Glutamatergic neuron (in vitro differentiated cells): ENCODE measurements around the gene GREB1. TPM values are rescaled to one million over a fixed set of nuclear protein-coding genes. Genes with fewer than 3 reads are reported as not detected.

Experiments
- DNase-seq: peaks from one replicate; pipeline ENCODE4 v3.0.0; 2022
- H3K27ac Mint-ChIP-seq: one replicate; pipeline ENCODE4 v1.8.0; 2020; ENCODE audit warnings: mild to moderate bottlenecking, mixed read lengths, inconsistent platforms; ENCODE audit not compliant: unreplicated experiment
- H3K27me3 Mint-ChIP-seq: one replicate; pipeline ENCODE4 v1.8.0; 2020; ENCODE audit warnings: mild to moderate bottlenecking, moderate library complexity, mixed read lengths, inconsistent platforms; ENCODE audit not compliant: unreplicated experiment
- H3K36me3 Mint-ChIP-seq: one replicate; pipeline ENCODE4 v1.8.0; 2020; ENCODE audit warnings: mild to moderate bottlenecking, mixed read lengths, inconsistent platforms; ENCODE audit not compliant: unreplicated experiment
- H3K4me1 Mint-ChIP-seq: one replicate; pipeline ENCODE4 v1.8.0; 2020; ENCODE audit warnings: mild to moderate bottlenecking, low read depth, mixed read lengths, inconsistent platforms; ENCODE audit not compliant: unreplicated experiment
- H3K4me3 Mint-ChIP-seq: one replicate; pipeline ENCODE4 v1.8.0; 2020; ENCODE audit warnings: mild to moderate bottlenecking, mixed read lengths, inconsistent platforms; ENCODE audit not compliant: unreplicated experiment
- H3K9me3 Mint-ChIP-seq: one replicate; pipeline ENCODE4 v1.8.0; 2020; ENCODE audit warnings: mild to moderate bottlenecking, moderate library complexity, mixed read lengths, inconsistent platforms; ENCODE audit not compliant: unreplicated experiment
- total RNA-seq: library from RNA; stranded (reverse); fragmentation: NEBNext Ultra II Directional; extraction: Animal tissue kit (Norgen Biotek cat#: 25700); gene quantifications from one replicate; pipeline ENCODE4 v1.2.1, GENCODE V29; 2021; ENCODE audit not compliant: unreplicated experiment
- TF ChIP-seq, protein P1 (sequence below): fragments of 200-600 bp; sonication (generic); IDR thresholded peaks from one replicate; pipeline ENCODE4 v1.5.0; 2021; ENCODE audit not compliant: partially characterized antibody, unreplicated experiment

Gene GREB1
- total RNA-seq, 1 donor from 2014 or later, result 134 TPM

DNA sequence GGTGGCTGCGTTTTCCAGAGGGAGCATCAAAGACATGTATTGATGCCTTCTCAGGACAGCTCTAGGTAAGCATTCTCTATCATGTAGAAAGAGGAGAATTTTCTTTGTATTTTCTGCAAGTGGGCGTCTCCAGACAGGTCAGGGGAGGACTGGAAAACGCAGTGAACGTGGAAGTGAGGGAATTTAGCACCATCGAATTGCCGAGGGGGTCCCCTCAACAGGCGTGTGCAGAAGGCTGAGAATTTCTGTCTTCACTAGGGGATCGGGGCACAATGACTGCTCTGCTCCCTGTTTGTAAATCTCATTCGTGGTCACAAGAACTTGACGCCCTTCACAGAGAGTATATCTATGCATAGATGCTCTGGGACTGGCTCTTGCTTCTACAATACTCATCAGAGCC, 141.1 kb downstream of the GREB1 start:
- H3K36me3 Mint-ChIP-seq, result peaks cover 5% of the 10 kb centered on the region

DNA sequence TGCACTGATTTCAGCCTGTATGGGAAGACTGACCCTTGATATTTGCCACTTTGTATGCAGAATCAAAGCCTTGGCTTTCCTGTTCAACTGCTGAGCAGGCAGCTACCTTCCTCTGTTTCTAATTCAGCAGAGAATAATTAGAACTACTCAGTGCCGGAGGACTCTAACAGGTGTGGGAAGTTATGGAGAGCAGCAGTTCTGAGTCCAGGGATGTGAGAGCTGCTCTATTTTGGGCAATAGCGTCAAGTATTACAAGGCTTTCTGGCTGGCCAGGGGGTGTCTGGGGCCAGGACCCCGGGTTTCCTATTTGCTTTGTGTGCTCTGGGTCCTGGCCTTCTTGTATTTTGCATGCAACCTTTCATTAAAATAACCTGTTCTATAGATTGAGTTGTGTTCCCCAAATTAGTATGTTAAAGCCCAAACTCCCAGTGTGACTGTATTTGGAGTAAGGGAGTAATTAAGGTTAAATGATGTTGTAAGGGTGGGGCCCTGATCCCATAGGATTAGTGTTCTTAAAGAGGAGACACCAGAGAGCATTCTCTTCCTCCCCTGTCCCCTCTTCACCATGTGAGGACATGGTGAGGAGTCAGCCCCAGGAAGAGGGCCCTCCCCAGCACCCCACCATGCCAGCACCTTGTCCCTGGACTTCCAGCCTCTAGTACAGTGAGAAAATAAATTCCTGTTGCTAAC, 141.7 kb downstream of the GREB1 start:
- peaks cover 17% of the 10 kb centered on the region for H3K4me1 Mint-ChIP-seq
- no peaks in the 10 kb centered on the region for H3K27me3 Mint-ChIP-seq
- peaks cover under 1% of the 10 kb centered on the region for H3K36me3 Mint-ChIP-seq
- TF ChIP-seq, protein P1, sequence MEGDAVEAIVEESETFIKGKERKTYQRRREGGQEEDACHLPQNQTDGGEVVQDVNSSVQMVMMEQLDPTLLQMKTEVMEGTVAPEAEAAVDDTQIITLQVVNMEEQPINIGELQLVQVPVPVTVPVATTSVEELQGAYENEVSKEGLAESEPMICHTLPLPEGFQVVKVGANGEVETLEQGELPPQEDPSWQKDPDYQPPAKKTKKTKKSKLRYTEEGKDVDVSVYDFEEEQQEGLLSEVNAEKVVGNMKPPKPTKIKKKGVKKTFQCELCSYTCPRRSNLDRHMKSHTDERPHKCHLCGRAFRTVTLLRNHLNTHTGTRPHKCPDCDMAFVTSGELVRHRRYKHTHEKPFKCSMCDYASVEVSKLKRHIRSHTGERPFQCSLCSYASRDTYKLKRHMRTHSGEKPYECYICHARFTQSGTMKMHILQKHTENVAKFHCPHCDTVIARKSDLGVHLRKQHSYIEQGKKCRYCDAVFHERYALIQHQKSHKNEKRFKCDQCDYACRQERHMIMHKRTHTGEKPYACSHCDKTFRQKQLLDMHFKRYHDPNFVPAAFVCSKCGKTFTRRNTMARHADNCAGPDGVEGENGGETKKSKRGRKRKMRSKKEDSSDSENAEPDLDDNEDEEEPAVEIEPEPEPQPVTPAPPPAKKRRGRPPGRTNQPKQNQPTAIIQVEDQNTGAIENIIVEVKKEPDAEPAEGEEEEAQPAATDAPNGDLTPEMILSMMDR, result no peak
- no peak overlapping the region for H3K27ac Mint-ChIP-seq
- no peak overlapping the region for H3K4me3 Mint-ChIP-seq
- H3K9me3 Mint-ChIP-seq, result no peaks in the 10 kb centered on the region
- DNase-seq, result no peak

More for the DNA sequence above, 141.1 kb downstream of the GREB1 start:
- no peaks in the 10 kb centered on the region for H3K9me3 Mint-ChIP-seq
- TF ChIP-seq, protein P1, result no peak
- H3K27me3 Mint-ChIP-seq, result peaks cover 4% of the 10 kb centered on the region
- H3K4me1 Mint-ChIP-seq, result peaks cover 14% of the 10 kb centered on the region
- no peak overlapping the region for H3K4me3 Mint-ChIP-seq
- H3K27ac Mint-ChIP-seq, result no peak overlapping the region
- DNase-seq, result no peak

DNA sequence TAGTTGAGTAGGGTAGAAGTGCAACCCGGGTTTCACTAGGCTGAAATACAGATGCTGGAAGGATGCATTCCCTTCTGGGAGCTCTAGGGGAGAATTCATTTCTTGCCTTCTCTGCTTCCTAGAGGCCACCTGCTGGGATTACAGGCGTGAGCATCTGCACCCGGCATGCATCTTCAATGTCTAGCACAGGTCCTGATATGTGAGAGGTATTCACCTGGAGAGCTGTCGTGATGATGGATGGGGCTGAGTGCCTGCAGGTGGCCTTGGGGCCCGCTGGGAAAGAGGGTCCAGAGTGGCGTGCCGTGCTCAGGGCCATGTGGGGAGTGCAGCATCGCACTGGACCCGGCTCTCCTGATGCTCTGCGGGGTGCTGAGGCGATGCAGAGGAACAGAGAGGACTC, 142.8 kb downstream of the GREB1 start:
- Mint-ChIP-seq H3K36me3 (no peaks in the 10 kb centered on the region), H3K27ac (no peak overlapping the region), H3K4me3 (no peak overlapping the region), H3K27me3 (no peaks in the 10 kb centered on the region), H3K4me1 (peaks cover 17% of the 10 kb centered on the region), H3K9me3 (no peaks in the 10 kb centered on the region)
- no peak for DNase-seq
- TF ChIP-seq, protein P1, result no peak

DNA sequence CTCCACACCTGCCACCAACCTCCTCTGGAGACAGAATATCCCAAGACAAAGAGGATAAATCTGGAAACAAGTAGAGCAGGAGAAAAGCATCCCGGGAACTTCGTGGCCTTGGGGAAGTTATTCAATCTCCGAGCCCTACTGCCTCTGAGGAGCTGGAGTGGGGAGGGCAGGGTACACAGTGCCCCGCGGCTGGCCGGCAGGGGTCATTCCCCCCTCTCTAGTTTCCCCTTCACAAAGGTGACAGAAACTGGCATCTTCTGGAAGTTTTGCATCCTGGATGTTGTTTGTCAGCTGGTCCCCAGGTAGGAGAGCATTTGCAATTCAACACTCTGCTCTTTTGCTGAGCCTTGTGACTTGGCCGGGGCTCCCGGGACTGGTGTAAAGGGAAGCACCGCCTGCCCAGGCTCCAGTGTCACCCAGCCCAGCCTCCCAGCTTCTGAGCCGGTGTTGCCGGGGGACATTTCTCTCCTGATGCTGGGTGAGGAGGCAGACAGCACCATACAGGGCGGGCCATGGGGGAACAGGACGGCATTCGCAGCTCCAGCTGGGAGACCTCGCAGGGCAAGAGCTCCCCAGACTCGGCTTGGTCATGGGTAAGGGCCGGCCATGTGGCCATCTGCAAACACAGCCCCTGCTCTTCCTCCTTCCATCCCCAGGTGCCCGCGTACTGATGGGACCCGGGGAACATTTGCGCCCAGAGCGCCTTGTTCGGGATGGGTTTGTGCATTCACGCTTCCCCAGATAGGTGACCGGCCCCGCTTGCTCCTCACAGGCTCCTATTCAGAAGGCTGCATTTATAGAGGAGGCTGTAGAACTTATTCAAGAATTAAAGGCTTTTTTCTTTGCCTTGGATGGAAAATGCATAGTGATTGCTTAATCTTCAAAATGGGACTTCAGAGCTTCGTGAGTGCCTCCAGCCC, 143.6 kb downstream of the GREB1 start:
- no peaks in the 10 kb centered on the region for H3K9me3 Mint-ChIP-seq

More for the DNA sequence above, 143.6 kb downstream of the GREB1 start:
- no peak overlapping the region for H3K27ac Mint-ChIP-seq
- peak; percentile 30 for DNase-seq
- no peak overlapping the region for H3K4me3 Mint-ChIP-seq
- peaks cover 1% of the 10 kb centered on the region for H3K27me3 Mint-ChIP-seq
- H3K4me1 Mint-ChIP-seq, result peaks cover 17% of the 10 kb centered on the region
- TF ChIP-seq, protein P1, result no peak
- H3K36me3 Mint-ChIP-seq, result no peaks in the 10 kb centered on the region
